HG03520 (cell line): ENCODE results near the gene CASP8AP2.
"Not testable (repeated sequence)": the region's sequence is repeated elsewhere in the genome, so short reads cannot be mapped to it uniquely, and the experiment has no call there.

Source experiments
- ATAC-seq: cut with Tn5 transposase; IDR thresholded peaks from one replicate; pipeline ENCODE4 v1.9.1; 2021; ENCODE audit warnings: mild to moderate bottlenecking, moderate library complexity; ENCODE audit not compliant: unreplicated experiment

Gene CASP8AP2

GRCh38 chr6:89886378-89887120, 56.9 kb downstream of the CASP8AP2 start:
- ATAC-seq: no peak

GRCh38 chr6:89887452-89888137, 57.9 kb downstream of the CASP8AP2 start:
- no peak for ATAC-seq

- ATAC-seq: no peak
These were observed 58.4 kb downstream of the CASP8AP2 start for GRCh38 chr6:89888138-89888514.

- ATAC-seq: no peak
These were observed 59.2 kb downstream of the CASP8AP2 start for GRCh38 chr6:89888871-89889270.

GRCh38 chr6:89890845-89891528, 61.3 kb downstream of the CASP8AP2 start:
- not testable (repeated sequence) for ATAC-seq

- not testable (repeated sequence) for ATAC-seq
These were observed 62.9 kb downstream of the CASP8AP2 start for GRCh38 chr6:89892577-89892976.

GRCh38 chr6:89894169-89894568, 64.5 kb downstream of the CASP8AP2 start, which contains the start of gene GJA10:
TSS of gene GJA10 (plus strand) at chr6:89894469. CDS start at chr6:89894469, 0 bp downstream.
- ATAC-seq: no peak

- ATAC-seq: no peak
These were observed 65.7 kb downstream of the CASP8AP2 start for GRCh38 chr6:89895276-89895874.

GRCh38 chr6:89910001-89910901, 80.6 kb downstream of the CASP8AP2 start:
- ATAC-seq: not testable (repeated sequence)

- ATAC-seq: no peak
These were observed 81.2 kb downstream of the CASP8AP2 start for GRCh38 chr6:89910902-89911240.

- ATAC-seq: no peak
These were observed 86.6 kb downstream of the CASP8AP2 start for GRCh38 chr6:89916136-89916920.

- ATAC-seq: no peak
These were observed 87.5 kb downstream of the CASP8AP2 start for GRCh38 chr6:89917216-89917615.

- ATAC-seq: no peak
These were observed 88.2 kb downstream of the CASP8AP2 start for GRCh38 chr6:89917801-89918366.
